Thymus (tissue), 11 donors: Measurements from ENCODE around the gene RNF38. TPM values are rescaled to one million over a fixed set of nuclear protein-coding genes. Genes with fewer than 3 reads are reported as not detected.

ENCODE experiments used
- DNase-seq, 9 donors: peaks; one replicate each; pipeline ENCODE4 v3.0.0-alpha.2; 2013; ENCODE audit warnings: low spot score in 9 of 9, low read depth in 6 of 9, missing footprints in 1 of 9
- H3K27ac ChIP-seq, 2 donors: one replicate each; pipeline ENCODE4 v1.5.1; 2013; ENCODE audit warnings: control low read depth in 1 of 2, low read depth in 1 of 2, low read length in 1 of 2, mild to moderate bottlenecking in 1 of 2, moderate library complexity in 1 of 2
- H3K27me3 ChIP-seq, 2 donors: one replicate each; pipeline ENCODE4 v1.5.1; 2013; ENCODE audit warnings: low read length in 1 of 2; ENCODE audit not compliant: control insufficient read depth in 2 of 2, insufficient read depth in 1 of 2
- H3K36me3 ChIP-seq, 2 donors: one replicate each; pipeline ENCODE4 v1.5.1; 2013; ENCODE audit warnings: low read length in 1 of 2, mild to moderate bottlenecking in 1 of 2, moderate library complexity in 1 of 2; ENCODE audit not compliant: control insufficient read depth in 2 of 2, insufficient read depth in 2 of 2
- H3K4me1 ChIP-seq, 2 donors: one replicate each; pipeline ENCODE4 v1.5.1; 2013; ENCODE audit warnings: low read length in 2 of 2; ENCODE audit not compliant: control insufficient read depth in 2 of 2, insufficient read depth in 2 of 2
- H3K4me3 ChIP-seq, 2 donors: one replicate each; pipeline ENCODE4 v1.5.1; 2013; ENCODE audit warnings: low read length in 2 of 2, control low read depth in 1 of 2, mild to moderate bottlenecking in 1 of 2
- H3K9me3 ChIP-seq, 2 donors: one replicate each; pipeline ENCODE4 v1.5.1; 2013; ENCODE audit warnings: low read length in 1 of 2, mild to moderate bottlenecking in 1 of 2; ENCODE audit not compliant: control insufficient read depth in 2 of 2, insufficient read depth in 1 of 2
- WGBS: extraction: QIAGEN DNeasy Blood & Tissue Kit; methylation state at CpG from one replicate; pipeline ENCODE4 v1.1.7; 2013; 5-methylcytosine and 5-hydroxymethylcytosine counted together
- polyA plus RNA-seq: library from polyadenylated mRNA; stranded (reverse); fragments of 200-250 nt; gene quantifications from one replicate; pipeline ENCODE4 v1.2.3, GENCODE V29; 2013
- total RNA-seq: library from RNA; stranded (reverse); fragments of 120-200 nt; gene quantifications from one replicate; pipeline ENCODE4 v1.2.4, GENCODE V29; 2013
- donor health status: healthy.

Gene RNF38
- total and polyA plus RNA-seq, 2 donors = 9.5 to 19.0 TPM

DNA sequence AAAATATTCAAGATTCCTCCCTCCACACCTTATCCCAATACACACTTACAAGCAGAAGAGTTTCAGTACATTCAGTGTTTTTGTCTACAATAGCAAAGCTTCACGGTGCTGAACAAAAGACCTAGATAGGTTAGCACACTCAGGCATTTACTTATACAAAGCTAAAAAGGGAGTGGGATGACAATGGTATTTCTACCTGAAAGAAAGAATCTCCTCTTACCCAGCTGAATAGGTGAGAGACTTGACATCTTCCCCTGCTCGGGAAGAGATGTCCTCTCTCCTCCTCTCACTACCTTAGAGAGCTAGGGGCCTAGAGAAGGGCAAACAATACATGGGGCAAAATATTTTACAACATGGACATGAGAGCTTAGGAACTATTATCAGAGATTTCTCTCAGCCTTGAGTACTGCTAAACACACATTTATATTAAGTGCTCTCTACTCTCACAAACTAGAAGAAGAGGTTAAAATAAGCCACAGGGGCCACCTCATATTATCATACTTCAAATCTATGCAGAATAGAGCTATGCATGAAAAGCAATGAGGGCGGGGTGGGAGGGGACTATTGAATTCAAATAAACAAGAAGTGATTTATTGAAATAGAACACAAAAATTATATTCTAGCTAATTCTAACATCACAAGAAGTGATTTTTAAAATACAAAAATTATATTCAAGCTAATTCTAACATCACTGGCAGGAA lies 38.6 kb upstream of the RNF38 start:
- Histone ChIP-seq H3K4me3 (no peak overlapping the region), H3K27ac (no peak overlapping the region), H3K9me3 (no peaks in the 10 kb centered on the region), H3K27me3 (no peaks in the 10 kb centered on the region), H3K4me1 (peaks cover 0 to 7% of the 10 kb centered on the region in 2 donors), H3K36me3 (no peaks in the 10 kb centered on the region)
- DNase-seq = no peak
- WGBS = 95% methylated on average over 3 of the region's 3 CpGs

- no peaks in the 10 kb centered on the region for H3K9me3 ChIP-seq
- DNase-seq = no peak
- WGBS = 93% methylated on average over 3 of the region's 3 CpGs
- no peak overlapping the region for H3K4me3 ChIP-seq
- peaks cover 0 to 7% of the 10 kb centered on the region in 2 donors for H3K4me1 ChIP-seq
- H3K27me3 ChIP-seq = no peaks in the 10 kb centered on the region
- no peaks in the 10 kb centered on the region for H3K36me3 ChIP-seq
- H3K27ac ChIP-seq = no peak overlapping the region
Observed at GRCh38 chr9:36437790-36438189, 37.7 kb upstream of the RNF38 start.

GRCh38 chr9:36436909-36437308 lies 36.8 kb upstream of the RNF38 start:
- H3K4me3 ChIP-seq = no peak overlapping the region
- no peaks in the 10 kb centered on the region for H3K9me3 ChIP-seq
- no peaks in the 10 kb centered on the region for H3K36me3 ChIP-seq
- WGBS = 91% methylated on average over 2 of the region's 2 CpGs
- H3K4me1 ChIP-seq = peaks cover 0 to 1% of the 10 kb centered on the region in 2 donors
- no peaks in the 10 kb centered on the region for H3K27me3 ChIP-seq
- DNase-seq = no peak
- H3K27ac ChIP-seq = no peak overlapping the region

- Histone ChIP-seq H3K27me3 (no peaks in the 10 kb centered on the region), H3K9me3 (no peaks in the 10 kb centered on the region), H3K36me3 (no peaks in the 10 kb centered on the region), H3K4me1 (no peaks in the 10 kb centered on the region), H3K27ac (no peak overlapping the region), H3K4me3 (no peak overlapping the region)
- WGBS = 98% methylated on average over 6 of the region's 6 CpGs
- no peak for DNase-seq
Observed at GRCh38 chr9:36433386-36433785, 33.3 kb upstream of the RNF38 start.

- Histone ChIP-seq H3K27me3 (no peaks in the 10 kb centered on the region), H3K4me3 (no peak overlapping the region), H3K4me1 (peaks cover 0 to 3% of the 10 kb centered on the region in 2 donors), H3K9me3 (no peaks in the 10 kb centered on the region), H3K27ac (no peak overlapping the region), H3K36me3 (no peaks in the 10 kb centered on the region)
- 98% methylated on average over 4 of the region's 4 CpGs for WGBS
- DNase-seq = no peak
Observed at GRCh38 chr9:36431078-36431477, 31.0 kb upstream of the RNF38 start.

DNA sequence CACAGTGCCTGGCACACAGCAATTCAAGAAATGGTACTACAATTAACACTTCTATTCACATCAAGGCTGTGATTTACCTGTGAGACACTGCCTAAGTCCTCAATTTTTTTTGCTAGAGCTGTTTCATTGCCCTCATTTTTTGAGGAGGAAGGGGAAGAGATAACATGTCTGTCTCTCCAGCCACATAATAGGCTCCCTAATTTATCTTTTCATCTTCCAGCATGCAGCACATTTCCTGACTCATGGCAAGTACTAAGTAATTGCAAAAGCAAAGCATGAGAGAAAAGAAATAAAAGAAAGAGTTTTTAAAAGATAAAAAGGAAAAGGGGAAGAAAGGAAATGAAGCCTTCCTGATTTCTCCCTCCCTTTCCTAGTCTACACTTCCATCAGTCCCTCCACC lies 26.9 kb upstream of the RNF38 start:
- no peak overlapping the region for H3K27ac ChIP-seq
- no peaks in the 10 kb centered on the region for H3K27me3 ChIP-seq
- DNase-seq = no peak
- H3K9me3 ChIP-seq = no peaks in the 10 kb centered on the region
- H3K36me3 ChIP-seq = peaks cover 0 to 4% of the 10 kb centered on the region in 2 donors
- H3K4me1 ChIP-seq = peaks cover 0 to 3% of the 10 kb centered on the region in 2 donors
- H3K4me3 ChIP-seq = no peak overlapping the region

GRCh38 chr9:36426348-36426747 lies 26.3 kb upstream of the RNF38 start:
- Histone ChIP-seq H3K9me3 (no peaks in the 10 kb centered on the region), H3K36me3 (peaks cover 0 to 4% of the 10 kb centered on the region in 2 donors), H3K4me3 (no peak overlapping the region), H3K27ac (no peak overlapping the region), H3K27me3 (no peaks in the 10 kb centered on the region), H3K4me1 (peaks cover 0 to 3% of the 10 kb centered on the region in 2 donors)
- DNase-seq = no peak
- 96% methylated on average over 5 of the region's 5 CpGs for WGBS

GRCh38 chr9:36424289-36425055 lies 24.4 kb upstream of the RNF38 start:
- 96% methylated on average over 8 of the region's 8 CpGs for WGBS
- Histone ChIP-seq H3K27me3 (no peaks in the 10 kb centered on the region), H3K9me3 (no peaks in the 10 kb centered on the region), H3K4me1 (peaks cover 0 to 3% of the 10 kb centered on the region in 2 donors), H3K36me3 (peaks cover 7 to 8% of the 10 kb centered on the region in 2 donors), H3K4me3 (no peak overlapping the region), H3K27ac (no peak overlapping the region)
- DNase-seq = no peak

DNA sequence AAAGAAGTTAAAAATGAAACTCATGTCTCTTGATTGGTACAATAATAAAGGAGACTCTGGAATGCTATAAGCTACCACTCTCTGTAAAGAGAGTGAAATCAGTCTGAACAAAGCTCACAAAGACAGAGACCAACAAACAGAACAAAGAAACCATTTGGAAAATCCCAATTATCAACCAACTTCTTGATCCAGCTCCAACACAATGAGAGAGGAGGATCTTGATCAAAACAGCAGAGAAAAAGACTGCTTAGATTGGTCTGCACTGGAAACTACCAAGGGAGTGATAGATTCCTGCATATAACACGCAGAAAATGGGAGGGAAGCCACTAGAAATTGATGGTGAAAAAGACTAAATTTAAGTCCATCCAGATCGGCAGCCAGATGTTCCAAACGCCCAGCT lies 23.1 kb upstream of the RNF38 start:
- Histone ChIP-seq H3K4me3 (no peak overlapping the region), H3K27ac (no peak overlapping the region), H3K27me3 (no peaks in the 10 kb centered on the region), H3K4me1 (peaks cover 0 to 3% of the 10 kb centered on the region in 2 donors), H3K9me3 (no peaks in the 10 kb centered on the region), H3K36me3 (peaks cover 7 to 8% of the 10 kb centered on the region in 2 donors)
- 98% methylated on average over 3 of the region's 3 CpGs for WGBS
- DNase-seq = no peak
